Measurements from ENCODE around the gene LRRC8C.

LRRC8C gene

DNA sequence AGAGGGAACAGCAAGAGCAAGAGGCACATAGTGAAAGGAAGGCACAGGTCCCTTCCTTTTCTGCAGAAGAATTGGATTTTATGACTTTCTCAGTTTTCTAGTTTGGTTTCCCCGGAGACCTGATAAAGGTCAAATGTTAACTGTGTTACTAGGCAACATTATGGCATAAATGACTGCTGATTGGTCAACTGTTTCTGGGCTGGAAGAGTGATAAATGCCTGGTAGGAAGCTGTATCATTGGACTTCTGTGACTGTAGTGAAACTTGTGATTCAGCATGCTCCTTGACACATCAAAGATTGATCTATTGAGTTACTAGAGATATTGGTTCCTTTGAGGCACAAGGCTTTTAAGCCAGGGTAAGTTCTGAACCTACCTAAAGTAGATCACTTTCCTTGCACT lies 55.7 kb downstream of the LRRC8C start:
- H3K4me3 ChIP-seq (ENCODE audit: low read depth, low read length): no peak overlapping the region
- TF ChIP-seq, protein P1, sequence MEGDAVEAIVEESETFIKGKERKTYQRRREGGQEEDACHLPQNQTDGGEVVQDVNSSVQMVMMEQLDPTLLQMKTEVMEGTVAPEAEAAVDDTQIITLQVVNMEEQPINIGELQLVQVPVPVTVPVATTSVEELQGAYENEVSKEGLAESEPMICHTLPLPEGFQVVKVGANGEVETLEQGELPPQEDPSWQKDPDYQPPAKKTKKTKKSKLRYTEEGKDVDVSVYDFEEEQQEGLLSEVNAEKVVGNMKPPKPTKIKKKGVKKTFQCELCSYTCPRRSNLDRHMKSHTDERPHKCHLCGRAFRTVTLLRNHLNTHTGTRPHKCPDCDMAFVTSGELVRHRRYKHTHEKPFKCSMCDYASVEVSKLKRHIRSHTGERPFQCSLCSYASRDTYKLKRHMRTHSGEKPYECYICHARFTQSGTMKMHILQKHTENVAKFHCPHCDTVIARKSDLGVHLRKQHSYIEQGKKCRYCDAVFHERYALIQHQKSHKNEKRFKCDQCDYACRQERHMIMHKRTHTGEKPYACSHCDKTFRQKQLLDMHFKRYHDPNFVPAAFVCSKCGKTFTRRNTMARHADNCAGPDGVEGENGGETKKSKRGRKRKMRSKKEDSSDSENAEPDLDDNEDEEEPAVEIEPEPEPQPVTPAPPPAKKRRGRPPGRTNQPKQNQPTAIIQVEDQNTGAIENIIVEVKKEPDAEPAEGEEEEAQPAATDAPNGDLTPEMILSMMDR (IDR thresholded peaks at IDR 0.05; ENCODE audit: low read depth, low read length): no peak

- H3K4me3 ChIP-seq (ENCODE audit: low read depth, low read length): no peak overlapping the region
- TF ChIP-seq, protein P1 (IDR thresholded peaks at IDR 0.05; ENCODE audit: low read depth, low read length): no peak
Measured at GRCh38 chr1:89689234-89689633, 56.3 kb downstream of the LRRC8C start.

DNA sequence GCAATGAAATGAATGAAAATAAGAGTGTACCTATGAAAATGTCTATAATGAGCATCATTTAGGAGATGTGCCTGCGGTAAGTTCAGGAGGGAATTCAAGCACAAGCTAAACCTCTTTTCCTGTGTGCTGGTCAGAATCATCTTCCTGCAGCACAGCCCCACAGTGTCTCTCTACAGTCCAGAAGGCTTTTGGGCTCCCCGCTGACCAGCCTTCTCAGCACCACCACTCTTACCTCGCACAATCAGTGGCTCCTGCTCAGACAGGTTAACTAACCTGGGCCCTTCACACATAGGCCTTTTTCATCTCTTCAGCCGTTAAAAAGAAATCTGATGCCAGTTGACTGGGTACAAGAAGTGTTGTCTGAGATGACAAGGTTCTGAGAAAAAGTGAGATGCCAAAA lies 57.7 kb downstream of the LRRC8C start:
- TF ChIP-seq, protein P1 (IDR thresholded peaks at IDR 0.05; ENCODE audit: low read depth, low read length): no peak
- no peak overlapping the region for H3K4me3 ChIP-seq (ENCODE audit: low read depth, low read length)

- TF ChIP-seq, protein P1 (IDR thresholded peaks at IDR 0.05; ENCODE audit: low read depth, low read length): no peak
- H3K4me3 ChIP-seq (ENCODE audit: low read depth, low read length): no peak overlapping the region
Measured at GRCh38 chr1:89692601-89693521, 59.9 kb downstream of the LRRC8C start.

DNA sequence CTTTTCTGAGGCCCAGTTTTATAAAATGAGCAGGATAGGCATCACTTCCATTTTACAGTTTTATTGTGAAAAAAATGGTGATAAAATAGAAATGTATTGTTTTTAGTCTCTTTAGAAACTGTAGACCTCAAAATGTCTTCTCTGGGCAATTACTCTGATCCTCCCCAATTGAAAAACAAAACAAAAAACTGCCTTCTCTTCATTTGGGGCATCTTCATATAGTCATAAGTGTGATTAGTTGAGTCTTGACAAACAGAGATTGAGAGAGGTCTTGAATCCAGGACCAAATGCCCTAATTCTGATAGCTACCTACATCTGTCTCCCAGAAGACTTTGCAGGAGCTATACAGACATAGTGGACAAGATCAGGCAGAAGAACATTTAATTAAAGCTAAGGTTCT lies 62.9 kb downstream of the LRRC8C start:
- H3K4me3 ChIP-seq (ENCODE audit: low read depth, low read length): no peak overlapping the region
- TF ChIP-seq, protein P1 (IDR thresholded peaks at IDR 0.05; ENCODE audit: low read depth, low read length): no peak

- TF ChIP-seq, protein P1 (IDR thresholded peaks at IDR 0.05; ENCODE audit: low read depth, low read length): no peak
- no peak overlapping the region for H3K4me3 ChIP-seq (ENCODE audit: low read depth, low read length)
Measured at GRCh38 chr1:89697383-89697782, 64.5 kb downstream of the LRRC8C start.

DNA sequence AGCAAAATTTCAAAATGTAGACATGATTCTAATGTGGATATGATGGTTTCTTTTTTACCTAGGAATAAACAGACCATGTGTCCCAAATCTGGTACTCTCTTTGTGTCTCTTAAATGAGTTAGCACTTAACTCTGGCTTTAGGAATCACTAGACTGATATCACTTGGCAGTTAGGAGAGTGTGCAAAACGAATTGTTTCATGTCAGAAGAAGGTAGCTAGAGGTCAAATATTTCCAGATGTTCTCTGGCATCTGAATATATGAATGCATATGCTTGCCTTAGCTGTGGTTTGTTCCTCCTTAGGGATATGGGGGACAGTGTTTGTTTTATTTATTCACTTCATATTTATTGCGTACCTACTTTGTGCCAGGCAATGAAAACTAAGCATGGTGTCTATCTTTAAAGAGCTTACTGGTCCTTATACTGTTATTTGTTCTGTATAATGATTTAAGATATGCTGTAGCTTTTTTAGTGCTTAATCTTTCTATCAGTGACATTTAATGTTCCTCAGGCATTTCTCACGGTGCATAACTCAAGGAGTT lies 65.2 kb downstream of the LRRC8C start:
- no peak overlapping the region for H3K4me3 ChIP-seq (ENCODE audit: low read depth, low read length)
- TF ChIP-seq, protein P1 (IDR thresholded peaks at IDR 0.05; ENCODE audit: low read depth, low read length): no peak
